Right atrium auricular region (tissue), 2 donors: ENCODE data around the gene RTP2. TPM values are rescaled to one million over a fixed set of nuclear protein-coding genes. Genes with fewer than 3 reads are reported as not detected.

ENCODE experiments used
- DNase-seq: peaks from one replicate; pipeline ENCODE4 v3.0.0-alpha.2; 2019; ENCODE audit warnings: low spot score
- H3K27ac ChIP-seq, 2 donors: fragments of 200-600 bp; sonication (generic); 1 replicate in 1 of 2; 2 replicates in 1 of 2; pipeline ENCODE4 v1.5.1; 2016 to 2019
- H3K27me3 ChIP-seq, 2 donors: fragments of 200-600 bp; sonication (generic); one replicate each; pipeline versions ENCODE4 v1.5.1 to v1.6.0; 2017 to 2019
- H3K36me3 ChIP-seq: fragments of 200-600 bp; sonication (generic); one replicate; pipeline ENCODE4 v1.5.1; 2016
- H3K4me1 ChIP-seq, 2 donors: fragments of 200-600 bp; sonication (generic); one replicate each; pipeline versions ENCODE4 v1.5.1 to v1.6.0; 2017 to 2019
- H3K4me3 ChIP-seq, 2 donors: fragments of 200-600 bp; sonication (generic); 1 replicate in 1 of 2; 2 replicates in 1 of 2; pipeline ENCODE4 v1.5.1; 2017 to 2019; ENCODE audit warnings: mild to moderate bottlenecking in 1 of 2, moderate library complexity in 1 of 2
- H3K9me3 ChIP-seq, 2 donors: fragments of 200-600 bp; sonication (generic); one replicate each; pipeline ENCODE4 v1.5.1; 2019
- total RNA-seq, 2 donors: library from RNA; depleted of rRNA; stranded (reverse); fragments of >200 nt; gene quantifications; one replicate each; pipeline ENCODE4 v1.1.0, GENCODE V29; 2016
- TF ChIP-seq, protein P1 (sequence below), 2 donors: fragments of 200-600 bp; sonication (generic); IDR thresholded peaks; one replicate each; pipeline ENCODE4 v1.5.1; 2019; ENCODE audit warnings: antibody characterized with exemption in 2 of 2

RTP2 gene
- total RNA-seq, 2 donors from 2014 or later, result not detected

DNA sequence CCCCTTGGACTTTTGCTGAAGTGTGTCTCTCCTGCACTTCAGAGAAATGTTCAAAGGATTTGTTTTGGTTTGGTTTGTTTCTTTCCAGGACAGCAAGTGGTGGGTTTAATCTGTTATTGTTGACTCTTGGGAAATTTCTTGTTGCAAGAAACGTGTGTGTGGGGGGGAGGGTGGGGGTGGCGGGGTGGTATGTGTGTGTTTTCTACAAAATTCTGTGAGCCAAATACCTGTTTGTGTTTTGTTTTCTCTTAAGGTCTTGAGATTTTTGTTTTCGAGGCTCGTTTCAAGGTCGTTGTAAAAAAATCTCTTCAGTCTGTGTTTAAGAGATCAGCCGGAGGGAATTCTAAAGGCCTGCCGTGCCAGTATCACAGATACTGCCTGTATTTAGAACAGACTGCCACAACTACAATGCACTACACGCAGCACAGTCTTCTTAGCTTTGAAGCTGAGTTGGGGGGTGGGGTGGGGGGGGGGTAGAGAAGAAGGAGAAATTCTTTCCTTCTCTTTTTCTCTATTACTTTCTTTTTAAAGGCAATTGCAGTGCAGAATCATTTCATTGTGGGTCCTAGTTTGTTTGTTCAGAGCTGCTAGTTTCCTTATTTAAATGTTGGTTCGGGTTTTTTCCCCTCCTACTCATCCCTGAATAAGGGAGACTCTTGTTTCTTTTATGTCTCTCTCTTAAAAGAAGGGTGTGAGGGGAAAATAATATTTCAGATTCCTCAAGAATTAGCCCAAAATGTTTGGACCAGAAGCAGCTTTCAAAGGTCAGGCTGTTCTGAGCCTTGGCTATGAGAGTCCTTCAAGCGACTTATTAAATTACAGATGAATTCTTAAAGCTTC lies 44.3 kb upstream of the RTP2 start:
- H3K36me3 ChIP-seq, result no peaks in the 10 kb centered on the region
- TF ChIP-seq, protein P1, sequence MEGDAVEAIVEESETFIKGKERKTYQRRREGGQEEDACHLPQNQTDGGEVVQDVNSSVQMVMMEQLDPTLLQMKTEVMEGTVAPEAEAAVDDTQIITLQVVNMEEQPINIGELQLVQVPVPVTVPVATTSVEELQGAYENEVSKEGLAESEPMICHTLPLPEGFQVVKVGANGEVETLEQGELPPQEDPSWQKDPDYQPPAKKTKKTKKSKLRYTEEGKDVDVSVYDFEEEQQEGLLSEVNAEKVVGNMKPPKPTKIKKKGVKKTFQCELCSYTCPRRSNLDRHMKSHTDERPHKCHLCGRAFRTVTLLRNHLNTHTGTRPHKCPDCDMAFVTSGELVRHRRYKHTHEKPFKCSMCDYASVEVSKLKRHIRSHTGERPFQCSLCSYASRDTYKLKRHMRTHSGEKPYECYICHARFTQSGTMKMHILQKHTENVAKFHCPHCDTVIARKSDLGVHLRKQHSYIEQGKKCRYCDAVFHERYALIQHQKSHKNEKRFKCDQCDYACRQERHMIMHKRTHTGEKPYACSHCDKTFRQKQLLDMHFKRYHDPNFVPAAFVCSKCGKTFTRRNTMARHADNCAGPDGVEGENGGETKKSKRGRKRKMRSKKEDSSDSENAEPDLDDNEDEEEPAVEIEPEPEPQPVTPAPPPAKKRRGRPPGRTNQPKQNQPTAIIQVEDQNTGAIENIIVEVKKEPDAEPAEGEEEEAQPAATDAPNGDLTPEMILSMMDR (IDR thresholded peaks at IDR 0.05), result no peak
- peak overlapping the region; percentile 80 to 84 for H3K4me3 ChIP-seq
- H3K4me1 ChIP-seq, result peaks cover 0 to 21% of the 10 kb centered on the region in 2 donors
- no peak for DNase-seq
- H3K27me3 ChIP-seq, result no peaks in the 10 kb centered on the region
- peak overlapping the region; percentile 99 for H3K27ac ChIP-seq
- no peaks in the 10 kb centered on the region for H3K9me3 ChIP-seq

DNA sequence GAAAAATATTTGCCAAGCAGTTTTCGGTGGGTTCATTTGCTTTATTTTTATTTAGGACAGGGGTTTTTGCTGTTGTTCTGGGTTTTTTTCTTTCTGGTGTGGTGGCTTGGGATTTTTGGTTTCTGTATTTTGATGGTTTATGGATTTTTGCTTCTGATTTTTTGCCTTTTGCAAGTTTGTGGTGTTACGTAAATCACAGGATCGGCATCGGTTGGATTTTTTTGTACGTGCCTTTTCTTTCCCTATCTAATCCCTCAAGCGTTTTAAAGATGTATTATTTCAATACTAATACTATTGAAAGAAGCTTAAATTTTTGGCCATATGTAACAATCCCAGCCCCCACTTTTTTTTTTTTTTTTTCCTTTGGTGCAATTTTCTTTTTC lies 43.7 kb upstream of the RTP2 start:
- no peaks in the 10 kb centered on the region for H3K36me3 ChIP-seq
- peak overlapping the region; percentile 80 to 84 for H3K4me3 ChIP-seq
- H3K9me3 ChIP-seq, result no peaks in the 10 kb centered on the region
- H3K27ac ChIP-seq, result peak overlapping the region; percentile 99
- no peaks in the 10 kb centered on the region for H3K27me3 ChIP-seq
- peaks cover 0 to 23% of the 10 kb centered on the region in 2 donors for H3K4me1 ChIP-seq
- TF ChIP-seq, protein P1 (IDR thresholded peaks at IDR 0.05), result no peak
- no peak for DNase-seq

DNA sequence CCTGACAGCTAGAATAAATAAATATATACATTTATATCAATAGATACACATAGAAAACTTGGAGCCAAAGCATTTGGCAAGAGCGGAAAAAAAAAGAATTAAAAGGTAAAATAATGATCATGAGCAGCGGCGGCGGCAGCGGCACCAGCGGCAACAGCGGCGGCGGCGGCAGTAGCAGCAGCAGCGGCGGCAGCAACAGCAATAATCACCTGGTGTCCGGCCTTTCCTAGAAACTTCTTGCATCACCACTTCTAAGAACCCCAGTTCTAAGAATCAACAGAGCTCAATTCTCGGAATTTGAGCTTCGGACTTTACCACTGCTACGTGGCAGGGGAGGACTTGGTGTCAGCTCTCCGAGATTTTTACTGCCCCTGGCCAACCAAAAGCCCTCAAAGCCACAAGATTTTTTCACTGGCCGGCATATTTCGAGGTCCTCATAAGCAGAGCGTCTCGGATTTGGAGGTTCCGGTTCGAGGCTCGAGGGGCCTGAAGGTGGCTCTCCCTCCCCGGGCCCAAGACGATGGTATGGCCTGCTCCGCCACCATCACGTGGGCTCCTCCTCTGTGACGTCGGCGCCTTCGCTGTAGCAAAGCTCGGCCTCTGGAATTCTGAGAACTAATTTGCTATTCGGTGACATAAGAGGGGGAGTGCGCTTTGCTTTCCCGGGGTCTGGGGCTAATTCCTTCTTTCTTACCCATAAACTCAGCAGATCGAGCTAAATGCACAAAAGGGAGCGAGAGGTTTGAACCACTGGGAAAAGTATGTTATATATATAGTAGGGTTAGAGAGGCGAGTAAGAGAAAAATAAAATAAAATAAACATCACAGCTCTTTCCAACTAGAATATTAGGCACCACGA lies 43.1 kb upstream of the RTP2 start, which contains the start of gene BCL6:
Gene BCL6, minus strand, starts transcription at position 268 of the 858 bp plus-strand sequence. CDS start 11,775 bp downstream, outside the sequence.
- TF ChIP-seq, protein P1 (IDR thresholded peaks at IDR 0.05), result no peak
- no peaks in the 10 kb centered on the region for H3K9me3 ChIP-seq
- H3K27me3 ChIP-seq, result no peaks in the 10 kb centered on the region
- peaks cover 0 to 29% of the 10 kb centered on the region in 2 donors for H3K4me1 ChIP-seq
- peak within 1 kb of the TSS; percentile 99 for H3K27ac ChIP-seq
- H3K36me3 ChIP-seq, result no peaks in the 10 kb centered on the region
- peak within 1 kb of the TSS; percentile 80 to 84 for H3K4me3 ChIP-seq
- peak; percentile 98 for DNase-seq

DNA sequence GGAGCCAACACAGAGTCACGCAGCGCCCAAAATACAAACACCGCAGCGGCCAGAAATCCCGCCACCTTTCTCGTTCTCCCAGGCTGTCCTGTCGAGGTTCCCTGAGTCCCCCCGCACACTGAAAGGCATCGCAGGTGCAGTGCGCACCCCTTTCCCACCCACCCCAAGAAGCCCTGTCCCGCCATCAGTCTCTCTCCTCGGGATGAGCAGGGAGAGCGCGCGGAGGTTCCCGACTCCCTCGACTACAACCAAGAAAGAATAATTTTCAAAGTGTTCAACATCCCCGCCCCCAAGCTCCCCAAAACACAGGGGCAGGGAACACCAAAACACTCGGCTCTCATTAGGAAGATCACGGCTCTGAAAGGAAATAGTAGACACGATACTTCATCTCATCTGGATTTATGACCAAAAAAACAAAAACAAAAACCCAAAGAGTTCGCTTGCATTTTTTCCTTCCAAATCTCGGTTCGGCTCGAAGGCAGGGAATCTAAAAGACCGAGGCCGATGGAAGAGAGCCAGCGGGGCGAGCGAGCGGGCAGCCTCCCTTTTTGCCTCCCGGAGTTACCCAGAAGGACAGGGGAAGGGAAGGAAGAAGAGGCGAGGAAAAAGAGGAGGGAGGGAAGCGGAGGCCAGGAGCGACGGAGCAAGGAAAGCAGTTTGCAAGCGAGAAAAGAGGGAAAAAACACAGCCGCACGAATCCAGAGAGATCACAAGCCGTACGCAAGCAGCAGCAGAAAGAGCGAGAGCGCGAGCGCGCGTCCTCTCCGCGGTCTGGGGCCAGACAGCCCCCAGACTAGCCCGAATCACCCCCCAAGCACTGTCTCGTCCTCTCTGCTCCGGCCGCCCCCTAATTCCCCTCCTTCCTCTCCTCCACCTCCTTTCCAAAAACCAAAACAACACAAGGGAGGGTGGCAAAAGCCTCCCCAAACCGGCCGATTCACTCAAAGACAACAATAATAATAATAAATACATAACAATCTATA lies 42.1 kb upstream of the RTP2 start:
- peaks cover 0 to 38% of the 10 kb centered on the region in 2 donors for H3K4me1 ChIP-seq

More for the DNA sequence above, 42.1 kb upstream of the RTP2 start:
- no peaks in the 10 kb centered on the region for H3K27me3 ChIP-seq
- H3K4me3 ChIP-seq, result peak overlapping the region; percentile 80 to 84
- TF ChIP-seq, protein P1 (IDR thresholded peaks at IDR 0.05), result no peak
- no peaks in the 10 kb centered on the region for H3K36me3 ChIP-seq
- H3K9me3 ChIP-seq, result no peaks in the 10 kb centered on the region
- DNase-seq, result no peak
- H3K27ac ChIP-seq, result peak overlapping the region; percentile 99
